Progenitor cell of endocrine pancreas (in vitro differentiated cells): ENCODE data around the gene ADAMTS14. TPM values are rescaled to one million over a fixed set of nuclear protein-coding genes. Genes with fewer than 3 reads are reported as not detected.
"Not testable (repeated sequence)": the region's sequence is repeated elsewhere in the genome, so short reads cannot be mapped to it uniquely, and the experiment has no call there.

Experiments used
- DNase-seq: peaks from one replicate; pipeline ENCODE4 v3.0.0; 2021; ENCODE audit warnings: low spot score; ENCODE audit not compliant: unreplicated experiment
- H3K27ac Mint-ChIP-seq: 2 replicates; pipeline ENCODE4 v1.8.0; 2021; ENCODE audit warnings: mild to moderate bottlenecking, moderate library complexity, mixed read lengths
- H3K27me3 Mint-ChIP-seq: 2 replicates; pipeline ENCODE4 v1.8.0; 2021; ENCODE audit warnings: mixed read lengths
- H3K36me3 Mint-ChIP-seq: 2 replicates; pipeline ENCODE4 v1.8.0; 2022; ENCODE audit warnings: mixed read lengths; ENCODE audit not compliant: insufficient read depth
- H3K4me1 Mint-ChIP-seq: 2 replicates; pipeline ENCODE4 v1.8.0; 2021; ENCODE audit warnings: low read depth, mixed read lengths
- H3K4me3 Mint-ChIP-seq: 2 replicates; pipeline ENCODE4 v1.8.0; 2021; ENCODE audit warnings: low read depth, mild to moderate bottlenecking, moderate library complexity, mixed read lengths
- H3K9me3 Mint-ChIP-seq: 2 replicates; pipeline ENCODE4 v1.8.0; 2021; ENCODE audit warnings: low read depth, mixed read lengths
- CTCF ChIP-seq: fragments of 200-600 bp; sonication (generic); IDR thresholded peaks from one replicate; pipeline ENCODE4 v1.5.0; 2021; ENCODE audit warnings: antibody characterized with exemption, mild to moderate bottlenecking; ENCODE audit not compliant: unreplicated experiment
- total RNA-seq: library from RNA; stranded (reverse); gene quantifications from 2 replicates; pipeline ENCODE4 v1.2.1, GENCODE V29; 2021

The ADAMTS14 gene
- total RNA-seq, 1 donor from 2014 or later = 0.05 TPM

- no peak for DNase-seq
- Mint-ChIP-seq H3K4me3 (no peak overlapping the region), H3K9me3 (peaks cover 7% of the 10 kb centered on the region), H3K27ac (no peak overlapping the region), H3K27me3 (peaks cover 13% of the 10 kb centered on the region), H3K4me1 (no peaks in the 10 kb centered on the region), H3K36me3 (no peaks in the 10 kb centered on the region)
- TF ChIP-seq CTCF = no peak
These were observed 7.6 kb upstream of the ADAMTS14 start for GRCh38 chr10:70664702-70665195.

- Mint-ChIP-seq H3K27me3 (peaks cover 32% of the 10 kb centered on the region), H3K4me1 (no peaks in the 10 kb centered on the region), H3K27ac (no peak overlapping the region), H3K36me3 (no peaks in the 10 kb centered on the region), H3K4me3 (no peak overlapping the region), H3K9me3 (peaks cover 7% of the 10 kb centered on the region)
- no peak for DNase-seq
- no peak for TF ChIP-seq CTCF
These were observed 5.1 kb upstream of the ADAMTS14 start for GRCh38 chr10:70666960-70667798.

GRCh38 chr10:70667818-70668217 is 4.5 kb upstream of the ADAMTS14 start:
- peaks cover 32% of the 10 kb centered on the region for H3K27me3 Mint-ChIP-seq
- H3K4me1 Mint-ChIP-seq, DNase-seq, H3K9me3 Mint-ChIP-seq, H3K4me3 Mint-ChIP-seq, H3K36me3 Mint-ChIP-seq, H3K27ac Mint-ChIP-seq: not testable (repeated sequence)

GRCh38 chr10:70668454-70668970 is 3.8 kb upstream of the ADAMTS14 start:
- Mint-ChIP-seq H3K9me3 (peaks cover 7% of the 10 kb centered on the region), H3K27me3 (peaks cover 39% of the 10 kb centered on the region), H3K4me3 (no peak overlapping the region), H3K36me3 (no peaks in the 10 kb centered on the region), H3K27ac (no peak overlapping the region), H3K4me1 (peaks cover 5% of the 10 kb centered on the region)
- no peak for TF ChIP-seq CTCF
- no peak for DNase-seq

GRCh38 chr10:70669015-70669414 is 3.3 kb upstream of the ADAMTS14 start:
- TF ChIP-seq CTCF = no peak
- H3K4me3 Mint-ChIP-seq = no peak overlapping the region
- H3K27ac Mint-ChIP-seq = no peak overlapping the region

More at GRCh38 chr10:70669015-70669414, 3.3 kb upstream of the ADAMTS14 start:
- H3K27me3 Mint-ChIP-seq = peaks cover 44% of the 10 kb centered on the region
- peaks cover 5% of the 10 kb centered on the region for H3K4me1 Mint-ChIP-seq
- peaks cover 7% of the 10 kb centered on the region for H3K9me3 Mint-ChIP-seq
- H3K36me3 Mint-ChIP-seq = no peaks in the 10 kb centered on the region
- DNase-seq = no peak
